ENCODE data around the gene PLAGL2.
"Not testable (repeated sequence)": the region's sequence is repeated elsewhere in the genome, so short reads cannot be mapped to it uniquely, and the experiment has no call there.

The PLAGL2 gene

GRCh38 chr20:32203356-32204204 lies 4.0 kb downstream of the PLAGL2 start:
- DNase-seq, result no peak

GRCh38 chr20:32201977-32202363 lies 5.6 kb downstream of the PLAGL2 start:
- no peak for DNase-seq

GRCh38 chr20:32201296-32201976 lies 6.1 kb downstream of the PLAGL2 start:
- peak; percentile 49 for DNase-seq

- DNase-seq, result no peak
Observed at GRCh38 chr20:32199006-32199405, 8.5 kb downstream of the PLAGL2 start.

- not testable (repeated sequence) for DNase-seq
Observed at GRCh38 chr20:32197136-32197535, 10.4 kb downstream of the PLAGL2 start.

GRCh38 chr20:32196613-32197012 lies 10.9 kb downstream of the PLAGL2 start:
- not testable (repeated sequence) for DNase-seq

GRCh38 chr20:32195581-32195980 lies 12.0 kb downstream of the PLAGL2 start:
- no peak for DNase-seq

- no peak for DNase-seq
Observed at GRCh38 chr20:32193996-32194395, 13.5 kb downstream of the PLAGL2 start.

- not testable (repeated sequence) for DNase-seq
Observed at GRCh38 chr20:32193336-32193735, 14.2 kb downstream of the PLAGL2 start.

- DNase-seq, result no peak
Observed at GRCh38 chr20:32192698-32193097, 14.8 kb downstream of the PLAGL2 start.

GRCh38 chr20:32191873-32192272 lies 15.7 kb downstream of the PLAGL2 start:
- no peak for DNase-seq

GRCh38 chr20:32191422-32191821 lies 16.1 kb downstream of the PLAGL2 start:
- DNase-seq, result no peak

GRCh38 chr20:32190616-32191415 lies 16.7 kb downstream of the PLAGL2 start:
- DNase-seq, result no peak

GRCh38 chr20:32189691-32190615 lies 17.6 kb downstream of the PLAGL2 start:
- DNase-seq, result peak; percentile 46

GRCh38 chr20:32189123-32189410 lies 18.5 kb downstream of the PLAGL2 start:
- DNase-seq, result no peak

- no peak for DNase-seq
Observed at GRCh38 chr20:32188376-32189122, 19.0 kb downstream of the PLAGL2 start.

GRCh38 chr20:32186506-32186905 lies 21.0 kb downstream of the PLAGL2 start:
- no peak for DNase-seq

GRCh38 chr20:32184961-32185603 lies 22.5 kb downstream of the PLAGL2 start:
- DNase-seq, result no peak

GRCh38 chr20:32183947-32184635 lies 23.5 kb downstream of the PLAGL2 start:
- no peak for DNase-seq

- DNase-seq, result no peak
Observed at GRCh38 chr20:32181606-32182005, 25.9 kb downstream of the PLAGL2 start.

- no peak for DNase-seq
Observed at GRCh38 chr20:32179934-32180333, 27.6 kb downstream of the PLAGL2 start.
